GM23248 (cell line): ENCODE results near the gene CDA.

ENCODE experiments used
- EZH2 ChIP-seq: fragments of 200-600 bp; sonication (generic); IDR thresholded peaks from 2 replicates; pipeline ENCODE4 v1.6.1; 2018; ENCODE audit warnings: antibody characterized with exemption, mild to moderate bottlenecking; ENCODE audit not compliant: insufficient read depth, poor library complexity, severe bottlenecking
- EZH2phosphoT487 ChIP-seq: fragments of 200-600 bp; sonication (generic); IDR thresholded peaks from 2 replicates; pipeline ENCODE4 v1.6.1; 2018; ENCODE audit warnings: antibody characterized with exemption, moderate library complexity, mild to moderate bottlenecking, low read depth; ENCODE audit not compliant: insufficient read depth

- TF ChIP-seq EZH2 (peak; percentile 24), EZH2phosphoT487 (no peak)
Observed at GRCh38 chr1:20551945-20552727, 36.8 kb upstream of the CDA start, which contains the start of gene FAM43B.
